Vagina (tissue), 2 donors: ENCODE measurements around the gene NCAPD2. TPM values are rescaled to one million over a fixed set of nuclear protein-coding genes. Genes with fewer than 3 reads are reported as not detected.

Experiments used
- DNase-seq, 2 donors: peaks; one replicate each; pipeline ENCODE4 v3.0.0-alpha.2; 2017; ENCODE audit errors: extremely low spot score in 2 of 2
- H3K27ac ChIP-seq: fragments of 200-600 bp; sonication (generic); one replicate; pipeline ENCODE4 v1.5.1; 2019
- H3K27me3 ChIP-seq: fragments of 200-600 bp; sonication (generic); one replicate; pipeline ENCODE4 v1.5.1; 2019
- H3K36me3 ChIP-seq, 2 donors: fragments of 200-600 bp; sonication (generic); one replicate each; pipeline ENCODE4 v1.5.1; 2017 to 2019
- H3K4me1 ChIP-seq: fragments of 200-600 bp; sonication (generic); one replicate; pipeline ENCODE4 v1.5.1; 2019
- H3K4me3 ChIP-seq, 2 donors: fragments of 200-600 bp; sonication (generic); 1 replicate in 1 of 2; 2 replicates in 1 of 2; pipeline ENCODE4 v1.5.1; 2016 to 2019
- H3K9me3 ChIP-seq: fragments of 200-600 bp; sonication (generic); one replicate; pipeline ENCODE4 v1.5.1; 2019
- POLR2A ChIP-seq, 2 donors: fragments of 450-650 bp; IDR thresholded peaks; one replicate each; pipeline ENCODE4 v1.6.1; 2017; ENCODE audit warnings: antibody characterized with exemption in 2 of 2, mild to moderate bottlenecking in 2 of 2, moderate library complexity in 2 of 2
- POLR2AphosphoS5 ChIP-seq, 2 donors: sonication (generic); formaldehyde crosslinking; IDR thresholded peaks; one replicate each; pipeline ENCODE4 v1.9.0; 2017; ENCODE audit warnings: antibody characterized with exemption in 2 of 2, mild to moderate bottlenecking in 2 of 2, low read depth in 1 of 2; ENCODE audit not compliant: insufficient read depth in 1 of 2
- intact Hi-C: fragments of 100-400 bp; cut with DNase I; formaldehyde crosslinking; loops from one replicate; pipeline ENCODE4 v1.15.1; 2023
- total RNA-seq: library from RNA; depleted of rRNA; stranded (reverse); fragments of >200 nt; gene quantifications from one replicate; pipeline ENCODE4 v1.2.3, GENCODE V29; 2016
- TF ChIP-seq, protein P1 (sequence below), 3 experiments: fragments of 450-650 bp in 2 of 3; fragments of 200-600 bp in 1 of 3; sonication (generic) in 1 of 3; IDR thresholded peaks; one replicate each; pipeline ENCODE4 v1.5.1; 2017 to 2019; ENCODE audit warnings: antibody characterized with exemption in 3 of 3, mild to moderate bottlenecking in 2 of 3, moderate library complexity in 2 of 3

The NCAPD2 gene
- total RNA-seq, 1 donor from 2014 or later: 25.5 TPM

DNA sequence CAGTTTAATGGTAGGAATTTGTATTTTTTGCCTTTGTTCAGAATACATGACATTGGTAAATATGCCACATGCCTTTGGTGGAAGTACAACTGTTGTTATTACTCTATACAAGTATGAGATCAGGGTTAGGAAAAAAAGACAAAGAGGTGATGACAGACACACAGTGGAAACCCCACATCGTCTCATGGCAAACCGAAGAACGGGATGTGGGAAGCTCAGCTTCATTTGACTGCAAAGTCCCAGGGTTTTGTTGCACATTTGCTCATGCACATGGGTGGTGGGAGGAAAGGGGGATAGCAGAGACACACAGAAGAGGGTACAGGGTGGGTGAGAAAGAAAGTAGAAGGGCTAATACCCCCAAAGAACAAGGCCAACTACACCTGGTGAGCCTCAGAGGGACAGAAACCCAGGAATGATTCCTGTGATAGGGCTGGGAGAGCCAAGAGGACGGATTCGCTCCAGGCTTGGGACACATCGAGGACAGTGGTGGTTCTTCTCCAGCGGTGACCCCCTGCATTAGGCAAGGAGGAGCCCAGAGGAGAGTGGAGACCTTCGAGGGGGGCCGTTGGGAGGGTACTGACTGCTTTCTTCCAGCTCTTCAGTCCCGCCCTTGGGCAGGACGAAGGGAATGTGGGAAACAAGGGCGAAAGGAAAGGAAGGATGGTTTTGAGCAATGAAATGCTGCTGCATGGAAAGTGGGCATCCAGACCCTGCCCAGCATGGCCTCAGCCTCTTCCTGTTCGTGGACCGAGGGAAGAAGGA is 31.5 kb upstream of the NCAPD2 start:
- Histone ChIP-seq H3K27ac (peak overlapping the region; percentile 21), H3K36me3 (peaks cover 0 to 74% of the 10 kb centered on the region in 2 donors), H3K27me3 (no peaks in the 10 kb centered on the region), H3K4me1 (peaks cover 19% of the 10 kb centered on the region), H3K9me3 (no peaks in the 10 kb centered on the region), H3K4me3 (no peak overlapping the region)
- DNase-seq: no peak
- TF ChIP-seq, protein P1, sequence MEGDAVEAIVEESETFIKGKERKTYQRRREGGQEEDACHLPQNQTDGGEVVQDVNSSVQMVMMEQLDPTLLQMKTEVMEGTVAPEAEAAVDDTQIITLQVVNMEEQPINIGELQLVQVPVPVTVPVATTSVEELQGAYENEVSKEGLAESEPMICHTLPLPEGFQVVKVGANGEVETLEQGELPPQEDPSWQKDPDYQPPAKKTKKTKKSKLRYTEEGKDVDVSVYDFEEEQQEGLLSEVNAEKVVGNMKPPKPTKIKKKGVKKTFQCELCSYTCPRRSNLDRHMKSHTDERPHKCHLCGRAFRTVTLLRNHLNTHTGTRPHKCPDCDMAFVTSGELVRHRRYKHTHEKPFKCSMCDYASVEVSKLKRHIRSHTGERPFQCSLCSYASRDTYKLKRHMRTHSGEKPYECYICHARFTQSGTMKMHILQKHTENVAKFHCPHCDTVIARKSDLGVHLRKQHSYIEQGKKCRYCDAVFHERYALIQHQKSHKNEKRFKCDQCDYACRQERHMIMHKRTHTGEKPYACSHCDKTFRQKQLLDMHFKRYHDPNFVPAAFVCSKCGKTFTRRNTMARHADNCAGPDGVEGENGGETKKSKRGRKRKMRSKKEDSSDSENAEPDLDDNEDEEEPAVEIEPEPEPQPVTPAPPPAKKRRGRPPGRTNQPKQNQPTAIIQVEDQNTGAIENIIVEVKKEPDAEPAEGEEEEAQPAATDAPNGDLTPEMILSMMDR (IDR thresholded peaks at IDR 0.05): no peak
- TF ChIP-seq POLR2A (IDR thresholded peaks at IDR 0.05): no peak
- TF ChIP-seq POLR2AphosphoS5 (IDR thresholded peaks at IDR 0.05; ENCODE audit: insufficient read depth in 1 of 2, low read depth in 1 of 2): no peak
- intact Hi-C loops: loop anchor here (5.0 kb wide), 2 partner anchors 35 to 130 kb away; no protein-coding TSS in a partner anchor

DNA sequence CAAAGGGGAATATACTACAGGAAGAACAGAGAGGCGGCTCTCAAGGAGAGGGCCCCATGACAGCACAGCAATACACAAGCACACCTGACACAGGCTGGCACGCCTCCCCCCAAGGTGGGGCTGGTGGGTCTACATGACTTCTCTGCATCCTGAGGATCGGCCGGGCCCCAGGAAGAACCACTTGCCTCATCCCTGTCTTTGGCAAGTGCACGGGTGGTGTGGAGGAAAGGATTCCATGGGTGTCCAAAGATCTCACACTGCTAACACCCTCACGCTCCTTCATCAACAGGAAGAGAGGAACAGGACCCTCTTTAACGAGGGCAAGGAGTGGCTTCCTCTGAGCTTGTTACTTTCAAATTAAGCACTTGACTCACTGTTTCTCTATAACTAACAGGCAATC is 30.7 kb upstream of the NCAPD2 start:
- intact Hi-C loops: loop anchor here (5.0 kb wide), 2 partner anchors 36 to 131 kb away; no protein-coding TSS in a partner anchor
- H3K27ac ChIP-seq: no peak overlapping the region
- no peak overlapping the region for H3K4me3 ChIP-seq
- TF ChIP-seq, protein P1 (IDR thresholded peaks at IDR 0.05): no peak
- no peak for TF ChIP-seq POLR2A (IDR thresholded peaks at IDR 0.05)
- no peaks in the 10 kb centered on the region for H3K9me3 ChIP-seq
- H3K36me3 ChIP-seq: peaks cover 0 to 67% of the 10 kb centered on the region in 2 donors
- no peaks in the 10 kb centered on the region for H3K27me3 ChIP-seq
- DNase-seq: no peak
- H3K4me1 ChIP-seq: peaks cover 27% of the 10 kb centered on the region

DNA sequence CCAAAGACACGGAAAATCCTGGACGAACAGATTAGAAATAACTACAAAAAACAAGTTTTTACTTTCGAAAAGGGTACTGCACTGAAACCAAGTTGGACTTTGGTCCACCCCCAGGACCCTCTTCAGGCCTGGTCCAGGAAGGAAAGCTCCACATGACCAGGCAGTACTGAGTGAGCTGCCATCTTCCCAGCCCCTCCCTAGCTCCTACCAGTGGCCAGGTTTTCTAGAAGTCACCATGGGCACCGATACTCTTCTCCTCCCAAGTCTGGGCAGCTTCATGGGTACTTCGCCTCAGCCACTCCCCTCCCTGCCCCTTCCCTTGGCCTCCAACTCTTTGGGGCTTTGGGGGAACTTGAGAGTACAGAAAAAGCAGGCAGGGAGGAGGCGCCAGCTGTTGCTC is 30.0 kb upstream of the NCAPD2 start:
- no peak overlapping the region for H3K4me3 ChIP-seq
- peaks cover 33% of the 10 kb centered on the region for H3K4me1 ChIP-seq
- H3K9me3 ChIP-seq: no peaks in the 10 kb centered on the region
- no peak overlapping the region for H3K27ac ChIP-seq
- H3K27me3 ChIP-seq: no peaks in the 10 kb centered on the region
- intact Hi-C loops: loop anchor here (5.0 kb wide), 2 partner anchors 37 to 132 kb away; no protein-coding TSS in a partner anchor
- peaks cover 0 to 61% of the 10 kb centered on the region in 2 donors for H3K36me3 ChIP-seq
- no peak for DNase-seq
- no peak for TF ChIP-seq POLR2A (IDR thresholded peaks at IDR 0.05)
- TF ChIP-seq, protein P1 (IDR thresholded peaks at IDR 0.05): no peak
- no peak for TF ChIP-seq POLR2AphosphoS5 (IDR thresholded peaks at IDR 0.05; ENCODE audit: insufficient read depth in 1 of 2, low read depth in 1 of 2)

DNA sequence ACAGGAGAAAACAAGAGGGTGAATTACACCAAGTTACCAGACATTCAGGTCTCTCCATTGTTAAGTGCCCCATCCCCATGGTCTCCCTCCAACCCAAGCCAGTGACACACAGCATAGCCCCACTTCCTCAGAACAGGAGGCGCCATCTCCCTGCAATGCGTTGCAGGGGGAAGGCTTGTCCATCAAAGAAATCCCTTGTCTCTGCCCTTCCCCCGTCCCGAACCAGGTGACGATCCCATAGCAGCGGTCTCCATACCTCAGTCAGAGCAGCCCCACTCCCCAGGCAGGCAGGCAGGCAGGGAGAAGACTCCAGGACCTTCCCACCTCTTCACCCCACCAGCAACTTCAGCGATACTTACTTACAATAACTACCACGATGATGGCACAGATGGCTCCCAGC is 29.4 kb upstream of the NCAPD2 start:
- TF ChIP-seq, protein P1 (IDR thresholded peaks at IDR 0.05): no peak
- TF ChIP-seq POLR2A (IDR thresholded peaks at IDR 0.05): no peak
- TF ChIP-seq POLR2AphosphoS5 (IDR thresholded peaks at IDR 0.05; ENCODE audit: insufficient read depth in 1 of 2, low read depth in 1 of 2): no peak
- no peak overlapping the region for H3K27ac ChIP-seq
- H3K4me3 ChIP-seq: no peak overlapping the region
- peaks cover 39% of the 10 kb centered on the region for H3K4me1 ChIP-seq
- H3K36me3 ChIP-seq: peaks cover 0 to 54% of the 10 kb centered on the region in 2 donors
- intact Hi-C loops: loop anchor here (5.0 kb wide), 2 partner anchors 37 to 132 kb away; no protein-coding TSS in a partner anchor
- DNase-seq: no peak
- H3K9me3 ChIP-seq: no peaks in the 10 kb centered on the region
- no peaks in the 10 kb centered on the region for H3K27me3 ChIP-seq
